Umbilical cord (tissue), 2 donors: Measurements from ENCODE around the gene ATF7IP. TPM values are rescaled to one million over a fixed set of nuclear protein-coding genes. Genes with fewer than 3 reads are reported as not detected.

Source experiments
- DNase-seq: peaks from one replicate; pipeline ENCODE4 v3.0.0-alpha.2; 2015; ENCODE audit warnings: low spot score
- total RNA-seq: library from RNA; depleted of rRNA; stranded (reverse); fragments of >200 nt; gene quantifications from one replicate; pipeline ENCODE4 v1.2.3, GENCODE V29; 2014; ENCODE audit warnings: low replicate concordance; ENCODE audit not compliant: insufficient read depth

Gene ATF7IP
- total RNA-seq, 1 donor from 2014 or later = 49.6 TPM

DNA sequence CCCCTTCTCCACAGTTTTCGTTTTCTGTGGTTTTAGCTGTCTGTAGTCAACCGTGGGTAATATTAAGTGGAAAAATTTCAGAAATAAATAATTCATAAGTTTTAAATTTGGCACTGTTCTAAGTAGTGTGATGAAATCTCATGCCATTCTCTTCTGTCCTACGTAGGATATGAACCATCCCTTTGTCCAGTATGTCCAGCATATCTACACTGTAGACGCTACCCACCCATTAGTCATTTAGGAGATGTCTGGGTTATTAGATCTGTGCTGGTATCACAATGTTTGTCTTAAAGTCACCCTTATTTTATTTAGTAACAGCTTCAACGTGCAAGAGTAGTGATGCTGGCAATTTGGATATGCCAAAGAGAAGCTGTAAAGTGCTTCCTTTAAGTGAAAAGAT, 44.7 kb downstream of the ATF7IP start:
- no peak for DNase-seq

GRCh38 chr12:14410841-14411569, 45.5 kb downstream of the ATF7IP start:
- no peak for DNase-seq

- peak; percentile 77 for DNase-seq
Measured at GRCh38 chr12:14416658-14417057, 51.2 kb downstream of the ATF7IP start.

DNA sequence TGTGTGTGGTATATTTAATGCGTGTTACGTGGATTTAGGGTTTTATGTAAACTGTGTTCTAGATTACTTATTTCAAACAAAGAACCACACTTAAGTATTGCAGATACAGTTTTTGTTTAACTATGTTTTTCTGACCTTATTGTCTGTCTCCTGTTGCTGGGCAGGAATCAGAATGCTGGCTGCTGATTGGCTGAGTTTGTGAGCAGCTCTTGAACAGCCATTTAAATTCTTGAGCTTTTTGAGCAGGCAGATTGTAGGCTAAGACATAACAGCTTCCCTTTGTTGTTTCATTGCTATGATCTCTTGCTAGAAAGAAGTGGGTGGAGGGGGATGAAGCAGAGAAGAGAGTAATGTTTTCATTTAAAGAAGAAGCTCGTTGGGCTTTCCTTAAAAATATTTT, 52.2 kb downstream of the ATF7IP start:
- DNase-seq = peak; percentile 83

GRCh38 chr12:14418451-14418890, 53.0 kb downstream of the ATF7IP start:
- DNase-seq = peak; percentile 31

- DNase-seq = no peak
Measured at GRCh38 chr12:14422516-14423230, 57.2 kb downstream of the ATF7IP start.

DNA sequence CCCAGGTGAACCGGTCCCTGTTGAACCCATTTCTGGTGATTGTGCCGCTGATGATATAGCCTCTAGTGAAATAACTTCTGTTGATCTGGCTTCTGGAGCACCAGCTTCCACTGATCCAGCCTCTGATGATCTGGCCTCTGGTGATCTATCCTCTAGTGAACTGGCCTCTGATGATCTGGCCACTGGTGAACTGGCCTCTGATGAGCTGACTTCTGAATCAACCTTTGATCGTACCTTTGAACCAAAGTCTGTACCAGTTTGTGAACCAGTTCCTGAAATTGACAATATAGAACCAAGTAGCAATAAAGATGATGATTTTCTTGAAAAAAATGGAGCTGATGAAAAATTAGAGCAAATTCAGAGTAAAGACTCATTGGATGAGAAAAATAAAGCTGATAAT, 59.1 kb downstream of the ATF7IP start:
- DNase-seq = no peak

DNA sequence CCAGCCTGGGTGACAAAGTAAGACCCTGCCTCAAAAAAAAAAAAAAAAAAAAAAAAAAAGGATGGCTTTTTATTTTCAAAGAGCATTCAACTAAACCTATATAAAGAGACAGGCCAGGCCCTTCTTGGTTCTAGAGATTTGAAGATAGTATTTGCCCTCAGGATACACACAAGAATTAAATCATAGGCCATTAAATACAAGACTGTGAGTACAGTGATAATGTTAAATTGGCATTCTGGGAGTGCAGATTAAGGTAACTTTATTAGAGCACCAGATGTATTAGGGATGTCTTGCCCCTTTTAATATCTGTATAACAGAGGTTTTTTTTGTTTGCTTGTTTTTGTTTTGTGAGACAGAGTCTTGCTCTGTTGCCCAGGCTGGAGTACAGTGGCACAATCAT, 61.3 kb downstream of the ATF7IP start:
- no peak for DNase-seq

DNA sequence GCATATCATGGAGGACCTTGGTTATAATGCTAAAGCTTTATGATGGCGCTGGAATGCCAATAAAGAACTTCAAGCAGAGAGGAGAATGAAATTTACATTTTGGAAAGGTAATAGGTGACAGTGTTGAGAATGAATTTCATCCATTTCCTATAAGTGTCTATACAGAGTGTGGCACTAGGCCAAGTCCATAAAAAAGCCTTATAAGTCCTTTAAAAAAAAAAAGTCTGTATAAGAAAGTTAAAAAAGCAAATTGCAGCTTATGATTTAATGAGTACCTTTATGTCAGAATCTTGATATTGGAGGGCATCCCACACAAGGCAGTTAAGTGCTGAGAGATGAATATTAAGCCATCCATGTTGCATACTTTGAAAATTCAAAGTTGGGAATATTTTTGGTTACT, 62.4 kb downstream of the ATF7IP start:
- no peak for DNase-seq

DNA sequence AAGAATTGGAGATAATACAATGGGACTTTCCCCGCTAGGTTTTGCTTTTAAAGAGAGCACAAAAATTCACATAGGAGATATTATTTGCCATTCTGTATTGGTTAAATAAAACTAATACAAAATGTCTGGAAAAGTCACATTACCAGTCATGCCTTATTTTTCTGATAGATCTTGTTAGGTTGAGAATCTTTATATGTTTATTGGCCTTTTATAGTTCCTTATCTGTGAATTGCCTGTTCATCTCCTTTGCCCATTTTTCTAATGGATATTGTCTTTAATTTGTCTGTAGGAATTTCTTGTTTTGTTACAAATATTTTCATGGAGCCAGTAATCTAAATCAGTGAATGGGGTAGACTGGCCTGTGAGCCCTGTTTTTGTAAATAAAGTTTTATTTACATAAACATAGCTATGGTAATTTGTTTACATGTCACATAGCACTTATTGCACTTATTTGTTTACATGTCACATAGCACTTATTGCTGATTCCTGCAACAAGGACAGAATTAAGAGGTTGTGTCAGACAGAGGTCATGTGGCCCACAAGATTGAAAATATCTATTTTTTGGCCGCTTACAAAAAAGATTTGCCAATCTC, 65.0 kb downstream of the ATF7IP start:
- DNase-seq = no peak

GRCh38 chr12:14431975-14432374, 66.5 kb downstream of the ATF7IP start:
- DNase-seq = no peak

GRCh38 chr12:14435627-14436026, 70.1 kb downstream of the ATF7IP start:
- no peak for DNase-seq

DNA sequence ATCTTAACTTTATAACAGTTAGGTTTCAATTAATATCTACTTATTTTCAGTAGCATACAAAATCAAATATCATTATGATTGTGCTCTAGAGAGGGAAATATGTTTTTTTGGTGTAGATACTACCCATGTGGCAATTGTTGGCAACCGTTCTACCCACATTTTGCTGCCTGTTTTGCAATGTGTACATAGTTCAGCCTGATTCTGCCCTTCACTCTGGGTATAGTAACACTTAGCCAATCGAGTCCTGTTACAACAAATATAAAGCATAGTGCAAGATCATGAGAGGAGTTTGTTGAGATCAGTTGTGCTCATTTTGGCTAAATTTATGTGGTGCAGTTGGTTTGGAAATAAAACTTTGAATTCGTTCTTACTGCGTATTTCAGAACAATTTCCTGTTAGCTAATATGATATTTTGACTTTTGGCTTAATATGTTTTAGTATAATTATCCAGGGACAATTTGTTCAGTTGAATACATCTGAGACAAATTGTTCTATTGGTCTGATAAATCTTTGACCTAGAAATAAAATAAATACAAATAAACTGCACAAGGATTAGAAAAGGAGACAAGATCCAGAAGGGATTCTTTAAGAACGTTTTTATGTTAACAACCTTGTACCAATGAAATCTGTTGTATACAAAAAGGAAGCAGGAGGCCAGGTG, 76.9 kb downstream of the ATF7IP start:
- no peak for DNase-seq

DNA sequence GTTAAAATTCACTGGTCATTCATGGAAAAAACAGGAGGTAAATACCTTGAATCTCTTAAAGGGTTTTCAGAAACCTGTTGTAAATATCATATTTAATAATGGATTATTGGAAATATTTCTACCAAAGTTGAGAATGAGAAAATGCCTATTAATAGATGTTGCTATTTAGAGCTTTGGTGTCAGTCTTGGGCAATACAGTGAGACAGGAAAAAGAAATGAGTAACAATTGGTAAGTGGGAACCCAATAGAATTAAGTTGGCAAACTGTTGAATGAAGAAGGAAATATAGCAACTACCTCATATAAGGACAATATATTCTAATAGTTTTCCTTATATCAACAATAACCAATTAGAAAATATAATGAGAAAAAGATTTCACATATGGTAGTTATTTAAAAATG, 78.0 kb downstream of the ATF7IP start:
- DNase-seq = no peak

DNA sequence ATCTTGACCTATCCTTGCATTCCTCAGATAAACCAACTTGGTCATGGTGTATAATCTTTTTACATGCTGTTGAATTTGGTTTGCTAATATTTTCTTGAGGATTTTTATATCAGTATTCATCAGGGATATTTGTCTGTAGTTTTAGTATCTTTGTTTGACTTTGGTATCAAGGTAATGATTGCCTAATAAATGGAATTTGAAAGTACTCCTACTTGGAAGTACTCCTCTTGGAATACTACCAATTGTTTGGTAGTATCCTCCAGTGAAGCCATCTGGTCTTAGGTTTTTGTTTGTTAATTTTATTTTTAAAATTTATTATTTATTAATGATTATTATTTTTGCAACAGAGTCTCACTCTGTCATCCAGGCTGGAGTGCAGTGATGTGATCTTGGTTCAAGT, 85.0 kb downstream of the ATF7IP start:
- no peak for DNase-seq

- DNase-seq = no peak
Measured at GRCh38 chr12:14452336-14452735, 86.9 kb downstream of the ATF7IP start.

DNA sequence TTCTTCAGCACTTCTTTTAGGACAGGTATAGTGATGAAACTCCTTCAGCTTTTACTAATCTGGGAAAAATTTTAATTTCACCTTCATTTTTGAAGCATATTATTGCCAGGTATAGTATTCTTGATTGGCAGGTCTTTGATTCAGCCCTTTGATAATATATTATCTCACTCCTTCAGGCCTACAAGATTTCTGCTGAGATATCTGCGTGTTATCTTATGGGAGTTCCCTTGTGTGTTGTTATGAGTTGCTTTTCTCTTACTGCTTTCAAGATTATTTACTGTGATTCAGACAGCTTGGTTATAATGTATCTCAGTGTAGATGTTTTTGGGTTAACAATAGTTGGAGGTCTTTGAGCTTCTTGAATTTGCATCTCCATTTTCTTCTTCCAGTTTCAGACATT, 87.4 kb downstream of the ATF7IP start:
- DNase-seq = no peak

DNA sequence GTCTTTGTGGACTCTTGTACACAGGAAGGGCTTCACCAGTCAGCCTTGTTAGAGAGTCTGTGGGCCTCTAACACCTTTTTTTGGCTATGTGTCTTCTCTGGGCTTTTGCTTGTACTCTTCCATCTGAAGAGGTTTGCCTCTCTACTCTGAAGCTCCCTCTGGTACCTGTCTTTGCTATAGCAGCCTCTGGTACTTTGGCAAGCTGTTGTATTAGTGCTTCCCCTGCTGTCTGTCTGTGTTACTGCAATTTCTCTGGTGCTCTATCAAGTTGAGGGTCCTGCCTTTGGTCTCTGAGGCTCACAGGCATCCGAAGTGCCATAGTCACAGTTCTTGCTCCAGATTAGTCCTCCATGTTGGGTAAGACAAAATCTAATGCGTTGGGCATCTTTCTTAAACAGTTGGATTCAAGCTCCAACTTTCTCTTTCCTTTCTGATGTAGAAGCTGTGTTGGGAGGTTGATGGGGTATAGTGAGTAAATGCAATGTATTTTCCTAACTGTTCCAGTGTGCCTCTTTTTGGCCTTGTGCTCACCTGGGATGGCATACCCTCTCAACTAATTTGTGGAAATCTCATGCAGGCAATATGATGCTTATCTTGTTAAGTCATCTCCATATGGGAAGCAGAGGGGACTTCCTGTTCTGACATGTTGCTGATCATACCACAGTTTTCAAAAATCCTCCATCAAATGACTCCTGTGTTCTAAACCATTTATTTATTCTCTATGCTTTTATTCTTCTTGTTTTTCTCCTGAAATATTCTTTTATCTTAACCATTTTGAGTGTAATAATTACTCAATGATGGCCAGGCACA, 88.8 kb downstream of the ATF7IP start:
- DNase-seq = no peak

DNA sequence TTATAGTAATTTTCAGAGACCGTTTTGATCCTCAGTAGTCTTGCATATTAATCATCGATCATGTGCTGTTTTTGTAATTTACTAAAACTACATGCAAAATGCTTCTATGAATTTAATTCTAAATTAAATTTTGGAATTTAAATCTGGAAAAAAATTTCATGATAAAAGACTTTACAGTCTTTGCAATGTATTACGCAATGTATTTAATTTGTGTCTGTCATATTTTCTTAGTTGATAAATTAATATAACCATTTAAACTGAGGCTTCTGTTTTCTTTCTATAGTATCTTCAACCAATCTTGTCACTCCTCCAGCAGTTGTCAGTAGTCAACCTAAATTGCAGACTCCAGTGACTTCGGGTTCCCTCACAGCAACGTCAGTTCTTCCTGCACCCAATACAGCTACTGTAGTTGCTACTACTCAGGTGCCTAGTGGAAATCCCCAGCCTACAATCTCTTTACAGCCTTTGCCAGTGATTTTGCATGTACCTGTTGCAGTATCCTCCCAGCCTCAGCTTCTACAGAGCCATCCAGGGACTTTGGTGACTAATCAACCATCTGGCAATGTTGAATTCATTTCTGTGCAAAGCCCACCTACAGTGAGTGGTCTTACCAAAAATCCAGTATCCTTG, 94.8 kb downstream of the ATF7IP start:
- no peak for DNase-seq

- DNase-seq = no peak
Measured at GRCh38 chr12:14471497-14471896, 106.0 kb downstream of the ATF7IP start.

DNA sequence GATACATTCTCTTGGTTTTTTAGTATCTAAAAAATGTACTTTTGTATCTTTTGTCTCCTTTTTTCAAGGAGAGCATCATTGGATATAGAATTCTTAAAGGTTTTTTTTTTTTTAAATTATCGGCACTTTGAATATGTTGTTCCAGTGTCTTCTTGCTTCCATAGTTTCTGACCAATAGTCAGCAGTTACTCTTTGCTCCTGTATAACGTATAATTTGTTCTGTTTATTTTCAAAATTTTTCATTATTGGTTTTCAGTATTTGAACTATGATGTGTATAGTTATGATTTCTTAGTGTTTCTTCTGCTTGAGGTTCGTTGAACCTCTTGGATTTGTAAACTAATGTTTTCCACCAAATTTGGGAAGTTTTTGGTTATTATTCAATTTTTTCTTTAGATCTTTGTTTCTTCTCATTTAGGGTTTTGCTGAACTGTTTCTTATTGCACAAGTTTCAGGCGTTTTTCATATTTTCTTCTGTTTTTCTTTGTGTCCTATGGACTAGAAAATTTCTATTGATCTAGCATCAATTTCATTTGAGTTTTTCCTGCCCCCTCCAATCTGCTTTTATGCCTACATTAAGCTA, 108.3 kb downstream of the ATF7IP start:
- peak; percentile 8 for DNase-seq
